ENCODE measurements around the gene MAP3K15. TPM values are rescaled to one million over a fixed set of nuclear protein-coding genes. Genes with fewer than 3 reads are reported as not detected.
A peak's percentile ranks its signal among the peaks of the same experiment; 100 is the strongest.

Gene MAP3K15
- total and polyA plus RNA-seq, 7 donors = 0.08 to 0.30 (median 0.10) TPM; not detected in 3

- 72 to 89% (median 87%) methylated on average over 10 of the region's 10 CpGs for WGBS, 3 donors
- TF ChIP-seq, protein P1, sequence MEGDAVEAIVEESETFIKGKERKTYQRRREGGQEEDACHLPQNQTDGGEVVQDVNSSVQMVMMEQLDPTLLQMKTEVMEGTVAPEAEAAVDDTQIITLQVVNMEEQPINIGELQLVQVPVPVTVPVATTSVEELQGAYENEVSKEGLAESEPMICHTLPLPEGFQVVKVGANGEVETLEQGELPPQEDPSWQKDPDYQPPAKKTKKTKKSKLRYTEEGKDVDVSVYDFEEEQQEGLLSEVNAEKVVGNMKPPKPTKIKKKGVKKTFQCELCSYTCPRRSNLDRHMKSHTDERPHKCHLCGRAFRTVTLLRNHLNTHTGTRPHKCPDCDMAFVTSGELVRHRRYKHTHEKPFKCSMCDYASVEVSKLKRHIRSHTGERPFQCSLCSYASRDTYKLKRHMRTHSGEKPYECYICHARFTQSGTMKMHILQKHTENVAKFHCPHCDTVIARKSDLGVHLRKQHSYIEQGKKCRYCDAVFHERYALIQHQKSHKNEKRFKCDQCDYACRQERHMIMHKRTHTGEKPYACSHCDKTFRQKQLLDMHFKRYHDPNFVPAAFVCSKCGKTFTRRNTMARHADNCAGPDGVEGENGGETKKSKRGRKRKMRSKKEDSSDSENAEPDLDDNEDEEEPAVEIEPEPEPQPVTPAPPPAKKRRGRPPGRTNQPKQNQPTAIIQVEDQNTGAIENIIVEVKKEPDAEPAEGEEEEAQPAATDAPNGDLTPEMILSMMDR (IDR thresholded peaks at IDR 0.05) = no peak
- no peak overlapping the region for H3K4me3 ChIP-seq
- H3K27me3 ChIP-seq (ENCODE audit: insufficient read depth in 3 of 3, low read length in 2 of 3) = peaks cover 0 to 5% (median 0%) of the 10 kb centered on the region in 3 donors
- no peak overlapping the region for H3K27ac ChIP-seq
- H3K4me1 ChIP-seq = no peaks in the 10 kb centered on the region
- intact Hi-C loops (cut with DNase I) = no loop called here
- ATAC-seq (no peak), DNase-seq (no peak)
- H3K9me3 ChIP-seq = no peaks in the 10 kb centered on the region
- H3K36me3 ChIP-seq (ENCODE audit: insufficient read depth in 1 of 2, low read depth in 1 of 2) = no peaks in the 10 kb centered on the region
These were observed 48.0 kb upstream of the MAP3K15 start for GRCh38 chrX:19563327-19563726.

DNA sequence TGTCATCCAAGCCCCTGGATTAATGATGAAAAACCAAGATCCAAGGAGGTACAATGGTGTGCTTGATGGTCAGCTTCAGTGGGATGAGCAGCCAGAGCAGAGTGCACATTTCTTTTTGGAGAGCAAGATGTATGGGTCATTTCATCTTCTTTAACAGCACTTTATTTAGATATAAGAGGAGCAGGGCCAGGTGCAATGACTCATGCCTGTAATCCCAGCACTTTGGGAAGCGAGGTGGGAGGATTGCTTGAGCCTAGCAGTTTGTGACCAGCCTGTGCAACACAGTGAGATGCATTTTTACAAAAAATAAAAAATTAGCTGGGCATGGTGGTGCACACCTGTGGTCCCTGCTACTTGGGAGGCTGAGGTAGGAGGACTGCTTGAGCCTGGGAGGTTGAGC is 45.3 kb upstream of the MAP3K15 start:
- DNase-seq = no peak
- H3K36me3 ChIP-seq (ENCODE audit: insufficient read depth in 1 of 2, low read depth in 1 of 2) = no peaks in the 10 kb centered on the region
- 24 to 38% (median 33%) methylated on average over 1 of the region's 1 CpG for WGBS, 3 donors
- no peak overlapping the region for H3K27ac ChIP-seq
- no peaks in the 10 kb centered on the region for H3K9me3 ChIP-seq
- H3K27me3 ChIP-seq (ENCODE audit: insufficient read depth in 3 of 3, low read length in 2 of 3) = peaks cover 0 to 5% (median 0%) of the 10 kb centered on the region in 3 donors
- H3K4me1 ChIP-seq = no peaks in the 10 kb centered on the region
- TF ChIP-seq, protein P1 (IDR thresholded peaks at IDR 0.05) = no peak
- intact Hi-C loops (cut with DNase I) = no loop called here
- no peak overlapping the region for H3K4me3 ChIP-seq
- peak in 2 of 4 donors; percentile 44 to 58 for ATAC-seq

DNA sequence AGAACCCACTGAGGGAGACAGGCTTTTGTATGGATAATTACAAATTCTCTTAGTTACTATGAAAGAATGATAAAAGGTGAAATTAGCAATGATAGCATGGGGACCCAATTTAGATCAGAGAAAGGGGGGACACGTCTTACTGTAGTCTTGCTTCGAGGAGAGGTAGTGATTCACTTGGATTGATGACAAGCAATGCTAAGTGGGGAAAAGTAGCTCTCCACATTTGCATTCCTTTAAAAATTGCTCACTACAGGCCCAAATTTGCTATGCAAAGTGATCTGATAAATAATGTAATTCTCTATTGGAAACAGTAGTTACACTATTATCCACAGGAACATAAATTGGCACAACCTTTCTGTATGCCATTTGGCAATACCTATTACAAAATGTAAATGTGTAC is 42.5 kb upstream of the MAP3K15 start:
- no peaks in the 10 kb centered on the region for H3K36me3 ChIP-seq (ENCODE audit: insufficient read depth in 1 of 2, low read depth in 1 of 2)
- H3K9me3 ChIP-seq = no peaks in the 10 kb centered on the region
- no peak overlapping the region for H3K4me3 ChIP-seq
- H3K4me1 ChIP-seq = no peaks in the 10 kb centered on the region
- TF ChIP-seq, protein P1 (IDR thresholded peaks at IDR 0.05) = no peak
- no peak overlapping the region for H3K27ac ChIP-seq
- H3K27me3 ChIP-seq (ENCODE audit: insufficient read depth in 3 of 3, low read length in 2 of 3) = no peaks in the 10 kb centered on the region
- DNase-seq = no peak
- intact Hi-C loops (cut with DNase I) = no loop called here
- WGBS, 3 donors = 71 to 94% (median 92%) methylated on average over 2 of the region's 2 CpGs
- no peak for ATAC-seq

GRCh38 chrX:19556202-19556601 is 40.9 kb upstream of the MAP3K15 start:
- no peak for ATAC-seq
- intact Hi-C loops (cut with DNase I) = no loop called here
- Histone ChIP-seq H3K9me3 (no peaks in the 10 kb centered on the region), H3K4me3 (no peak overlapping the region), H3K36me3 (ENCODE audit: insufficient read depth in 1 of 2, low read depth in 1 of 2) (no peaks in the 10 kb centered on the region), H3K4me1 (no peaks in the 10 kb centered on the region), H3K27ac (no peak overlapping the region), H3K27me3 (ENCODE audit: insufficient read depth in 3 of 3, low read length in 2 of 3) (no peaks in the 10 kb centered on the region)
- WGBS, 3 donors = 85 to 91% (median 85%) methylated on average over 4 of the region's 4 CpGs
- TF ChIP-seq, protein P1 (IDR thresholded peaks at IDR 0.05) = no peak
- no peak for DNase-seq

DNA sequence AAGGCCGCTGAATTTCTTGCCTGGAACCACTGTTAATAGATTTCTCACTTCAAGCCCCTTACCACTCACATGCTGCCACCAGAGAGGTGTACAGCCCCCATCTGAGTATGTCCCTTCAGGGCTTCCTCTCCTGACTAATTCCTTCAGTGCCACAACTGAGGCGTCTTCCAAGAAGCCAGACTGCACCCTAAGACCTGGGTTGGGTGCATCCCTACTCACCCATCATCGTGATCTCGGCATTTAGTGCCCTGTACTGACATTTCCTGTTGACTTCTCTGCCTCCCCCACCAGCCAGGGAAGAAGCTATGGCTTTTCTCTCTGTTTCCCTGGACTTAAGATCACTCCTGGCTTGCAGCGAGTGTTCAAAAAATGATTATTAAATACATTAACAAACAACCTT is 40.4 kb upstream of the MAP3K15 start:
- TF ChIP-seq, protein P1 (IDR thresholded peaks at IDR 0.05) = no peak
- ATAC-seq (no peak), DNase-seq (no peak)
- no peaks in the 10 kb centered on the region for H3K27me3 ChIP-seq (ENCODE audit: insufficient read depth in 3 of 3, low read length in 2 of 3)
- H3K9me3 ChIP-seq = no peaks in the 10 kb centered on the region
- no peak overlapping the region for H3K27ac ChIP-seq
- WGBS, 3 donors = 50 to 77% (median 68%) methylated on average over 5 of the region's 5 CpGs
- no peaks in the 10 kb centered on the region for H3K36me3 ChIP-seq (ENCODE audit: insufficient read depth in 1 of 2, low read depth in 1 of 2)
- no peak overlapping the region for H3K4me3 ChIP-seq
- intact Hi-C loops (cut with DNase I) = no loop called here
- H3K4me1 ChIP-seq = no peaks in the 10 kb centered on the region

Measured in psoas muscle (tissue), 8 donors.